ENCODE data around the gene KLKB1. TPM values are rescaled to one million over a fixed set of nuclear protein-coding genes. Genes with fewer than 3 reads are reported as not detected.

The KLKB1 gene
- total RNA-seq, 1 experiment from 2014 or later: 10.1 TPM

DNA sequence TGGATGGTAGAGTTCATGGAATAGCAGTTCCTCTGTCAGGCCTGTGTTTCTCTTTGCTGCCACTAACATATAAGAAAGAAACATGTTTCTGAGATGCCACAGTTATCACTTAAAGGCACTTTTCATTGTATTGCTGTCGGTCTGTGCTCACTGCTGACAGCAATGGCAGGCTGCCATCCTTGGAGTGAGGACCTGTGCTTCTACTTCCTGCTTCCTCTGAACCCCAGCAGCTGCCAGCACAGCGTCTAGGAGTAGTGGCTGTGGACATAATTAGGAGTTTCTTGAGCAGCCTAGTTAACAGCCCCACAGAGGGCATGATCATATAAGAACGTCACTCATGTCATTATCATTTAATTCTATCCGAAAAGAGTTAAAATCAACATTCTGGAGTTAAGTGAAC is 69.2 kb downstream of the KLKB1 start (continued):
- TF ChIP-seq, protein P1, sequence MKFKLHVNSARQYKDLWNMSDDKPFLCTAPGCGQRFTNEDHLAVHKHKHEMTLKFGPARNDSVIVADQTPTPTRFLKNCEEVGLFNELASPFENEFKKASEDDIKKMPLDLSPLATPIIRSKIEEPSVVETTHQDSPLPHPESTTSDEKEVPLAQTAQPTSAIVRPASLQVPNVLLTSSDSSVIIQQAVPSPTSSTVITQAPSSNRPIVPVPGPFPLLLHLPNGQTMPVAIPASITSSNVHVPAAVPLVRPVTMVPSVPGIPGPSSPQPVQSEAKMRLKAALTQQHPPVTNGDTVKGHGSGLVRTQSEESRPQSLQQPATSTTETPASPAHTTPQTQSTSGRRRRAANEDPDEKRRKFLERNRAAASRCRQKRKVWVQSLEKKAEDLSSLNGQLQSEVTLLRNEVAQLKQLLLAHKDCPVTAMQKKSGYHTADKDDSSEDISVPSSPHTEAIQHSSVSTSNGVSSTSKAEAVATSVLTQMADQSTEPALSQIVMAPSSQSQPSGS (CRISPR knock-in tag; IDR thresholded peaks at IDR 0.05; ENCODE audit: borderline replicate concordance, low read depth): no peak
- TF ChIP-seq, protein P2, sequence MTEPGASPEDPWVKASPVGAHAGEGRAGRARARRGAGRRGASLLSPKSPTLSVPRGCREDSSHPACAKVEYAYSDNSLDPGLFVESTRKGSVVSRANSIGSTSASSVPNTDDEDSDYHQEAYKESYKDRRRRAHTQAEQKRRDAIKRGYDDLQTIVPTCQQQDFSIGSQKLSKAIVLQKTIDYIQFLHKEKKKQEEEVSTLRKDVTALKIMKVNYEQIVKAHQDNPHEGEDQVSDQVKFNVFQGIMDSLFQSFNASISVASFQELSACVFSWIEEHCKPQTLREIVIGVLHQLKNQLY (CRISPR knock-in tag; IDR thresholded peaks at IDR 0.05): no peak
- no peak for TF ChIP-seq NR3C1 (CRISPR knock-in tag; conservative IDR thresholded peaks at IDR 0.05; ENCODE audit: low read depth)

DNA sequence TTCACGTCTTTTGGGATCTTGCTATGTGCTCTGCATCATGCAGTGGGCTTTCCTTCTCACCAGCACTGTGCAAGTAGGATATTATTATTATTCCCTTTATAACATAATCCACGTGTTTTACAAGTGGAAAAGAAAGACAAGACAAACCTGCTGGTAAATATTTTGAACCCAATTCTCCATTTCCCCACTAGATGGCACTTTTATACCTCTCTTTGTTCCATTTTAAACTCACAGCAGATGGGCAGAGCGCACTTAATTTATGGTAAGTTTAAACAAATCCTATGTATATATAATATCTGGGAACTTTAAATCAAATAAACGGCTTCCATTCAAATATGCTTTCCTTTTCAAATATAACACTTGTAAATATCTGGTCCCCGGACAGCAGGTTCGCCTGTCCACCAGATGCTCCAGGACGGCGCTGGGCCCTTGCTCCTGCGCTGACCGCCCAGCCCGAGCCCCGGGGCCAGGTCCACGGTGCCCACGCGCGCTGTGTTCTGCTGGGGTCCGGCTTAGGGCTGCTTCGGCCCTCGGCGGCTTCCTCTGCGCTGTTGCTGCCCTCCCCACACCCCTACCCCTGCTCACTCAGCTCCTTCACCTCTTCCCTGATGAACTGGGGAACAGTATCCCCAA is 69.8 kb downstream of the KLKB1 start:
- no peak overlapping the region for H3K27ac Mint-ChIP-seq
- no peak overlapping the region for H3K4me3 Mint-ChIP-seq
- peak; percentile 23 for ATAC-seq
- CTCF ChIA-PET: interaction anchor here (1.1 to 2.3 kb wide), 4 partner anchors 95 to 272 kb away, joined by 3 to 15 read pairs (median 6); partner anchors contain the start of gene MTNR1A
- peaks cover 23% of the 10 kb centered on the region for H3K4me1 Mint-ChIP-seq
- H3K27me3 Mint-ChIP-seq (ENCODE audit: low read depth): peaks cover 5% of the 10 kb centered on the region; the same call in 1 of the 2 replicates
- no peak for DNase-seq (ENCODE audit: low spot score)
- TF ChIP-seq, protein P3, sequence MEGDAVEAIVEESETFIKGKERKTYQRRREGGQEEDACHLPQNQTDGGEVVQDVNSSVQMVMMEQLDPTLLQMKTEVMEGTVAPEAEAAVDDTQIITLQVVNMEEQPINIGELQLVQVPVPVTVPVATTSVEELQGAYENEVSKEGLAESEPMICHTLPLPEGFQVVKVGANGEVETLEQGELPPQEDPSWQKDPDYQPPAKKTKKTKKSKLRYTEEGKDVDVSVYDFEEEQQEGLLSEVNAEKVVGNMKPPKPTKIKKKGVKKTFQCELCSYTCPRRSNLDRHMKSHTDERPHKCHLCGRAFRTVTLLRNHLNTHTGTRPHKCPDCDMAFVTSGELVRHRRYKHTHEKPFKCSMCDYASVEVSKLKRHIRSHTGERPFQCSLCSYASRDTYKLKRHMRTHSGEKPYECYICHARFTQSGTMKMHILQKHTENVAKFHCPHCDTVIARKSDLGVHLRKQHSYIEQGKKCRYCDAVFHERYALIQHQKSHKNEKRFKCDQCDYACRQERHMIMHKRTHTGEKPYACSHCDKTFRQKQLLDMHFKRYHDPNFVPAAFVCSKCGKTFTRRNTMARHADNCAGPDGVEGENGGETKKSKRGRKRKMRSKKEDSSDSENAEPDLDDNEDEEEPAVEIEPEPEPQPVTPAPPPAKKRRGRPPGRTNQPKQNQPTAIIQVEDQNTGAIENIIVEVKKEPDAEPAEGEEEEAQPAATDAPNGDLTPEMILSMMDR (IDR thresholded peaks at IDR 0.05): peak; percentile 46
- TF ChIP-seq, protein P4, sequence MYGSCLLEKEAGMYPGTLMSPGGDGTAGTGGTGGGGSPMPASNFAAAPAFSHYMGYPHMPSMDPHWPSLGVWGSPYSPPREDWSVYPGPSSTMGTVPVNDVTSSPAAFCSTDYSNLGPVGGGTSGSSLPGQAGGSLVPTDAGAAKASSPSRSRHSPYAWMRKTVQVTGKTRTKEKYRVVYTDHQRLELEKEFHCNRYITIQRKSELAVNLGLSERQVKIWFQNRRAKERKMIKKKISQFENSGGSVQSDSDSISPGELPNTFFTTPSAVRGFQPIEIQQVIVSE (CRISPR knock-in tag; IDR thresholded peaks at IDR 0.05; ENCODE audit: borderline replicate concordance): no peak
- TF ChIP-seq, protein P5, sequence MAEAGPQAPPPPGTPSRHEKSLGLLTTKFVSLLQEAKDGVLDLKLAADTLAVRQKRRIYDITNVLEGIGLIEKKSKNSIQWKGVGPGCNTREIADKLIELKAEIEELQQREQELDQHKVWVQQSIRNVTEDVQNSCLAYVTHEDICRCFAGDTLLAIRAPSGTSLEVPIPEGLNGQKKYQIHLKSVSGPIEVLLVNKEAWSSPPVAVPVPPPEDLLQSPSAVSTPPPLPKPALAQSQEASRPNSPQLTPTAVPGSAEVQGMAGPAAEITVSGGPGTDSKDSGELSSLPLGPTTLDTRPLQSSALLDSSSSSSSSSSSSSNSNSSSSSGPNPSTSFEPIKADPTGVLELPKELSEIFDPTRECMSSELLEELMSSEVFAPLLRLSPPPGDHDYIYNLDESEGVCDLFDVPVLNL (CRISPR knock-in tag; IDR thresholded peaks at IDR 0.05; ENCODE audit: borderline replicate concordance, low read depth): no peak
- TF ChIP-seq FOXP1 (CRISPR knock-in tag; IDR thresholded peaks at IDR 0.05; ENCODE audit: borderline replicate concordance): no peak
- no peaks in the 10 kb centered on the region for H3K9me3 Mint-ChIP-seq
- POLR2A ChIA-PET: no interaction called here
- no peaks in the 10 kb centered on the region for H3K36me3 Mint-ChIP-seq

DNA sequence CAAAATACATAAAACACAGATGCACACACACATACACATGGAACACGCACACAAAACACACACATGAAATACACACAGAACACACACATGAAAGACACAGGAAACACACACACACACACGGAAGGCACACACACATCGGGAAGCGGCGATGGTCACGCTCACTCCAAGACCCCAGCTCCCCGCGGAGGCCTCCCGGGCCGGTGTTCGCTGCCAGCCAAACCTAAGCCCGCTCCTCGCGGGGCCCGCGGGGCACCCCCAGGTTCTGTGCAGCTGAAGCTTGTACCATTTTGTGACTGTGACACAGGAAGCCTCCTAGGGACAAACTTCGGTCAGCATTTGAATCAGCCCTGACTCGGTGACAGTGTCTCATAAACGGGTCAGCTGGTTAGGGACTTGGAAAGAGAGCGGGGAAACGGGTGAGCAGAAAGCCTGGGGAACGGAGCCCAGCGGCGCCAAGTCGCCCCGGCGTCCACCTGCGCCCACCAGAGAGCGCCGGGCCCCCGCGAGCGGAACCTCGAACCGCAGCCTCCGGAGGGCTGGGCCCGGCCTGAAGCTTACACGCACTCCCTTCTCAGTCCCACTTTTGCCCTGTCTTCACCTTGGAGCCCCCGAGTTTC is 70.8 kb downstream of the KLKB1 start:
- H3K36me3 Mint-ChIP-seq: no peaks in the 10 kb centered on the region
- peak overlapping the region; percentile 52 for H3K4me3 Mint-ChIP-seq
- H3K4me1 Mint-ChIP-seq: peaks cover 23% of the 10 kb centered on the region
- DNase-seq (ENCODE audit: low spot score) (peak; percentile 42), ATAC-seq (peak; percentile 85)
- ChIA-PET POLR2A (no interaction called here), CTCF (interaction anchor here (0.8 to 2.5 kb wide), 12 partner anchors 10 to 421 kb away, joined by 3 to 15 read pairs (median 6); partner anchors contain the start of genes F11 and MTNR1A)
- H3K27me3 Mint-ChIP-seq (ENCODE audit: low read depth): peaks cover 5% of the 10 kb centered on the region; the same call in 1 of the 2 replicates
- no peaks in the 10 kb centered on the region for H3K9me3 Mint-ChIP-seq
- H3K27ac Mint-ChIP-seq: no peak overlapping the region; the same call in 1 of the 2 replicates
- TF ChIP-seq ZNF423 (CRISPR knock-in tag; IDR thresholded peaks at IDR 0.05) (0 out of 2 replicates have a peak, but pooled peaks have one; percentile 21), TEAD1 (CRISPR knock-in tag; IDR thresholded peaks at IDR 0.05) (no peak), TCF7 (CRISPR knock-in tag; IDR thresholded peaks at IDR 0.05; ENCODE audit: low read depth) (no peak), CBFB (CRISPR knock-in tag; IDR thresholded peaks at IDR 0.05; ENCODE audit: low read depth) (0 out of 2 replicates have a peak, but pooled peaks have one; percentile 21), OVOL2 (CRISPR knock-in tag; IDR thresholded peaks at IDR 0.05; ENCODE audit: borderline replicate concordance) (no peak), ZBTB21 (CRISPR knock-in tag; IDR thresholded peaks at IDR 0.05; ENCODE audit: borderline replicate concordance) (no peak)
- TF ChIP-seq, protein P6, sequence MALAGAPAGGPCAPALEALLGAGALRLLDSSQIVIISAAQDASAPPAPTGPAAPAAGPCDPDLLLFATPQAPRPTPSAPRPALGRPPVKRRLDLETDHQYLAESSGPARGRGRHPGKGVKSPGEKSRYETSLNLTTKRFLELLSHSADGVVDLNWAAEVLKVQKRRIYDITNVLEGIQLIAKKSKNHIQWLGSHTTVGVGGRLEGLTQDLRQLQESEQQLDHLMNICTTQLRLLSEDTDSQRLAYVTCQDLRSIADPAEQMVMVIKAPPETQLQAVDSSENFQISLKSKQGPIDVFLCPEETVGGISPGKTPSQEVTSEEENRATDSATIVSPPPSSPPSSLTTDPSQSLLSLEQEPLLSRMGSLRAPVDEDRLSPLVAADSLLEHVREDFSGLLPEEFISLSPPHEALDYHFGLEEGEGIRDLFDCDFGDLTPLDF (CRISPR knock-in tag; IDR thresholded peaks at IDR 0.05): no peak
- TF ChIP-seq, protein P7, sequence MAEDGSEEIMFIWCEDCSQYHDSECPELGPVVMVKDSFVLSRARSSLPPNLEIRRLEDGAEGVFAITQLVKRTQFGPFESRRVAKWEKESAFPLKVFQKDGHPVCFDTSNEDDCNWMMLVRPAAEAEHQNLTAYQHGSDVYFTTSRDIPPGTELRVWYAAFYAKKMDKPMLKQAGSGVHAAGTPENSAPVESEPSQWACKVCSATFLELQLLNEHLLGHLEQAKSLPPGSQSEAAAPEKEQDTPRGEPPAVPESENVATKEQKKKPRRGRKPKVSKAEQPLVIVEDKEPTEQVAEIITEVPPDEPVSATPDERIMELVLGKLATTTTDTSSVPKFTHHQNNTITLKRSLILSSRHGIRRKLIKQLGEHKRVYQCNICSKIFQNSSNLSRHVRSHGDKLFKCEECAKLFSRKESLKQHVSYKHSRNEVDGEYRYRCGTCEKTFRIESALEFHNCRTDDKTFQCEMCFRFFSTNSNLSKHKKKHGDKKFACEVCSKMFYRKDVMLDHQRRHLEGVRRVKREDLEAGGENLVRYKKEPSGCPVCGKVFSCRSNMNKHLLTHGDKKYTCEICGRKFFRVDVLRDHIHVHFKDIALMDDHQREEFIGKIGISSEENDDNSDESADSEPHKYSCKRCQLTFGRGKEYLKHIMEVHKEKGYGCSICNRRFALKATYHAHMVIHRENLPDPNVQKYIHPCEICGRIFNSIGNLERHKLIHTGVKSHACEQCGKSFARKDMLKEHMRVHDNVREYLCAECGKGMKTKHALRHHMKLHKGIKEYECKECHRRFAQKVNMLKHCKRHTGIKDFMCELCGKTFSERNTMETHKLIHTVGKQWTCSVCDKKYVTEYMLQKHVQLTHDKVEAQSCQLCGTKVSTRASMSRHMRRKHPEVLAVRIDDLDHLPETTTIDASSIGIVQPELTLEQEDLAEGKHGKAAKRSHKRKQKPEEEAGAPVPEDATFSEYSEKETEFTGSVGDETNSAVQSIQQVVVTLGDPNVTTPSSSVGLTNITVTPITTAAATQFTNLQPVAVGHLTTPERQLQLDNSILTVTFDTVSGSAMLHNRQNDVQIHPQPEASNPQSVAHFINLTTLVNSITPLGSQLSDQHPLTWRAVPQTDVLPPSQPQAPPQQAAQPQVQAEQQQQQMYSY (CRISPR knock-in tag; IDR thresholded peaks at IDR 0.05): peak; percentile 68; the same call in 1 of the 2 replicates
- TF ChIP-seq, protein P5 (CRISPR knock-in tag; IDR thresholded peaks at IDR 0.05; ENCODE audit: borderline replicate concordance, low read depth): no peak
